ENCODE measurements around the gene DYNC1LI2.
"Not testable (repeated sequence)": the region's sequence is repeated elsewhere in the genome, so short reads cannot be mapped to it uniquely, and the experiment has no call there.

DYNC1LI2 gene

GRCh38 chr16:66751303-66751991, at the start of gene DYNC1LI2:
Gene DYNC1LI2 (minus strand): TSS chr16:66751609. CDS start chr16:66751591, 18 bp downstream.
- peak; percentile 74 for DNase-seq

- no peak for DNase-seq
Measured at GRCh38 chr16:66800856-66801255, 49.4 kb upstream of the DYNC1LI2 start.

GRCh38 chr16:66798161-66798560, 46.8 kb upstream of the DYNC1LI2 start:
- DNase-seq = no peak

GRCh38 chr16:66793984-66794383, 42.6 kb upstream of the DYNC1LI2 start:
- not testable (repeated sequence) for DNase-seq

- no peak for DNase-seq
Measured at GRCh38 chr16:66790130-66790733, 38.8 kb upstream of the DYNC1LI2 start.

DNA sequence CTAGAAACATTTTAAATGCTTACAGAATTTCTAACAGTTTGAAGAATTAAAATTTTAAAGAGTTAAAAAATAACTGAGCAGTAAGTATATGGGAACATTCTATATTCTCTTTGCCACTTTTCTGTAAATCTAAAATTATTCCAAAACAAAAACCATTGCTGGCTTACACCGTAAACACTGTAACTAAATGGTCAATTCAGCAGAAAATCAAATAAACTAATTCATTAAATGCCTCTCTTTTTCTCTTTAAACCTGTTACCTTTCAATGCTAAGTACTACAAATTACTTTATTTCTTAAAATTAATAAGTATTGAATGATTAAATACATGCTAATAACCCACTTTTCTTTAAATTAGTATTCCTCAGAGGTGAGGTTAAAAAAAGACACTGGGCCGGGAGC, 36.0 kb upstream of the DYNC1LI2 start:
- DNase-seq = no peak

GRCh38 chr16:66786551-66786950, 35.1 kb upstream of the DYNC1LI2 start:
- DNase-seq = no peak

DNA sequence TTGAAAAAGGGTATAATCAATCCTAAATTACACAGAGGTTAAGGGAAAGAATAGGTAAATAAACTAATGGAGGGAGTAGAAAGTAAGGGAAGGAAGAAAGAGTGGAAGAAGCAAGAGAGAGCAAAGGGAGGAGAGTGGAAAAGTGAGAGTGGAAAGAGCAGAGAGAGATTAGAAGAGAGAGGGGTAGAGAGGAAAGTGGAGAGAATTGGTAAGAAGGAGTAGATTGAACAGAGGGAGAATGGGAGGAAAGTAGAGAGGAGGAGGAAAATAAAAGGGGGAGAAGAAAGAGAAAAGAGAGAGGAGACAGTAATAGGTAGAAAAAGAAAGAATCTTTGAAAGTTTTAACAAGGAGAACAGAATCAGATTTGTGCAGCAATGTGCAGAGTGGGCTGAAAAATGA, 25.0 kb upstream of the DYNC1LI2 start:
- DNase-seq = no peak

DNA sequence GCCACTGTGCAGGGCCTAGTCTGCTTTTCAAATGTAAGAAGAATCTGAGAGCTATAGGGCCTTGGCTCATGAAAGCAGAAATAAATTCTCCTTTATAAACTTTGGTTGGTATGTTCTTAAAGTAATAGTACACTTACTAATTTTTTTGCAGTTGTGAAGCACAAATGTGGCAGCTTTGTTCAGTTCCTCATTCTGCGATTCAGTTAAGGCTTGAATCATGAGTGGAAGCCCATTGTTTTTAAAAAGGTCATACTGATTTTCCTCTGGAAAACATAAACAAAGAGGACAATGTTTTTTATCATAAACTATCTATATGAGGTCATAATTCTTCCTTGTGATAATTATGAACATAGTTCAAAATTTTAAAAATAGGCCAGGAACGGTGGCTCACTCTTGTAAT, 23.6 kb upstream of the DYNC1LI2 start:
- no peak for DNase-seq

- no peak for DNase-seq
Measured at GRCh38 chr16:66758086-66758485, 6.7 kb upstream of the DYNC1LI2 start.

DNA sequence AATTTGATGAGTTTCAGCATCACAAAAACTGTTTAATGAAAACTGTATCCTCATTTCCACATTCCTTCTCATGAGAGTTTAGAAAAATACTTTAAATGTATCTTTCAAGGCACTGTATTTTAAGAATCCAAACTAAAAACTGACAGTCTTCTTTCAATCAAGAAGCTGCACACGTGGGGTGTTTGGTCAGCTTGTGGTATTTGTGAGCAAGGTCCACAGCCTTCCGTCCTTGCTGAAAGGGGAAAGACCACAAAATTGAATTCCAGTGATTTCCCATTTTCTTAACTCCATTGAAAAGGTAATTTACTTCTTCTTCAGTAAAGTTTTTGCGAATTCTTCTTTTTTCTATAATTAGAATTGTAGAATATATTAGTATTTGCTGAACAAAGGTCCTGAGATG, 3.4 kb upstream of the DYNC1LI2 start:
- DNase-seq = no peak

- DNase-seq = no peak
Measured at GRCh38 chr16:66754211-66754610, 2.8 kb upstream of the DYNC1LI2 start.

DNA sequence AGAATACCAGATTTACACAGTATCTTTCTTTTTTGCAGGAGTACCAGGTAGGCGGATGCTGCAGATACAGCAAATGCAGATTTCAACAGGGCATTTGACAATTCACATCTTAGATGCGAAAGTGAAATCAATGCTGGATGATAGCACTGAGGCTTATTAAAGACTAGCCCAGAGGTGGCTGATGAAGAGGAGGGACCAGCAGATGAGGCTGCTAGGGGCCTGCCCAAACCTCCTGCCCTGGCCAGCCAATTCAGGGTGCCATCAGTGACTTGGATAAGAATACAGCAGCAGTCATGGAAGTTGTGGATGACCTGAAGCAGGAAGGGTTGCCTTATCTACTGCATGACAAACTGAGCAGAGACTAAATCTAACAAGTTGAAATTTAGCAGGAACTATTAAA, 1.5 kb upstream of the DYNC1LI2 start:
- no peak for DNase-seq

- DNase-seq = no peak
Measured at GRCh38 chr16:66752379-66752778, 970 bp upstream of the DYNC1LI2 start.

DNA sequence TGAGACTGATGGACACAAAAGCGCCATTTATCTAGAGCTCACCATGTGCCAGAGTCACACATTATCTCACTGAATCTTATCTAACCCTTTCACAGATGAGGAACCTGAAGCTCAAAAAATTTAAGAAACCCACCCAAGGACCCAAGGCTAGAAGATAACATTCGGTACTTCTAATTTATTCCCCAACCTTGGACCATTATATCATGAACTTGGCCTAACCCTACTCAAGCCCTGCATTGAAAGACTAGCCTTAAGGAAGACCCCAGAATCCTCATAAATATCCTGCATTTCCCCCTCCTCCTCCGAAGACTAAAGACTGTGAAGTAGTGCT, 548 bp upstream of the DYNC1LI2 start:
- no peak for DNase-seq

DNA sequence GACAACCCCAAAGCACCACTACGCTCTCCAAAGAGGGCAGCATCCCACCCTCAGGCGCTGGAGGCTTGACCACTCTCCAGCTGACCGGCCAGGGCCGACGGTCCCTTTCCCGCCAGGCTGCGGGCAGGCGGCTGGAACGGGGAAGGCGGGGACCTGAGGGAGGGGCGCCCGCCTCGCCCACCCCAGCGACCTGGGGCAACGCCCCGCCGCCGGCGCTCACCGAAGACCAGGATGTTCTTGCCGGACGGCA, 431 bp downstream of the DYNC1LI2 start:
- DNase-seq = no peak

- no peak for DNase-seq
Measured at GRCh38 chr16:66750279-66751052, 943 bp downstream of the DYNC1LI2 start.

- DNase-seq = no peak
Measured at GRCh38 chr16:66746682-66747081, 4.7 kb downstream of the DYNC1LI2 start.

DNA sequence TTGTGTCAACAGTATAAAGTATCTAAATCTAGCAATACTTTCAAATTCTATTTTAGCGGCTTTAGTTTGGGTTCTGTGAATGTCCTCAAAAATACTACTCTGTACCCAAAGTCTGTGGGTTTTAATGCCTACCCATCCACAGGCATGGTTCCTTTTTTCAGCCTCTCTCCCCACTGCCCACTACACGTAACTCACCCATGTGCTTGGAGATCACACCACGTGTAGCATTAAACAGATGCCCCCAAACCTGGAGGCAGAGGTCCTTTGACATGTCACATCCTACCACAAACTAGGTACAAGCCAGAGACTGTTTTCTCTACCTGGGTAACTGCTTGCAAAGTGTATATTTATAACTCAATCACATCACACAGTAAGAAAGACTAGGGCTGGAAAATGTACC, 5.4 kb downstream of the DYNC1LI2 start:
- DNase-seq = no peak

GRCh38 chr16:66741950-66742808, 9.2 kb downstream of the DYNC1LI2 start:
- no peak for DNase-seq

DNA sequence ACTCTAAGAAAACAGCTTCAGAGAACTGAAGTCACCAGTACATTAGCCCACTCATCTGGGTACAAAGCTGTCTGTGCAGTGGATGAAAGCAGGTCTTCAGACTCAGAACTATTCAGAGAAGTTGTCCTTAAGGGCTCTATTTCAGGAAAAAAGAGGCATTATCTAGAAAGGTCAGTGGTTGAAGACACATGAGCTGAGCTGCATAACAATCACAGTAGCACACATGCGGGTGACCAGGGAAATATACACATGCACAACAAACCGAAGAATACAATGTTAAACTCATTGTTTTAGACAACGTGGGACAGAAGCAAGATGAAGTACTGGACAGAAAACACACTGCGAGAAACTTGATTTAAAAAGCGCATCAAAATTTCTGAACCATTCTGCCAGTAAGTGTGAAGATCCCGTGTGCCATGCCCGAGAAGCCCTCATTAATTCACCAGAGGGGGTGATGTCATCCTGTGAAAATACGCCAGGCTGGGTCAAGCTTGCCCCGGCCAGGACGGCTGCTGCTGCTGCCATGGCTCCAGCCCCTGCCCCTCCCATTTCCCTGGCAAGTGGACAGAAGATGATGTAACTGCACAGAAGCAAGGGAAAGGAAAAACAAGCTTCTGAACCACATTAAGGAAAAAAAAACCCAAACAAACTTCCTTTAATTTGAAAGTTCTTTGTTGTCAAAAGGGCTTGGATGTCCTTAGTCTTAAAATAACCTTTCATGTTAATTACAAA, 10.1 kb downstream of the DYNC1LI2 start:
- DNase-seq = no peak

DNA sequence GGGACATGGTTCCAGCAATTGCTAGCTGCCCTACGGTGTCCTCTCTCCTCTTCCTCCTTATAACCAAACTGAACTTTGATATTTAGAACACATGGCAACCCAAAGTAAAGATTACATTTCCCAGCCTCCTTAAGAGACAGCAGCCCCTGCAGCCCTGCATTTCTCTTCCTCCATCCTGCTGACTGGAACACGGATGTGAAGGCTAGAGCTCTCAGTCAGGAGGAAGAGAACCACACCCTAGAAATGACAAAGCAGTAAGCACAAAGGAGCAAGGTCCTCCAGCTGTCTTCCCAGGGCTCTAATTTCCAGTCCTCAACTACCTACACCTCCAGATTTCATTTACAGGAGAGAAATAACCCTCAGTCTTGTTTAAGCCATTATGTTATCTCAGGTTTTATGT, 10.9 kb downstream of the DYNC1LI2 start:
- DNase-seq = no peak

- peak; percentile 62 for DNase-seq
Measured at GRCh38 chr16:66740010-66740409, 11.4 kb downstream of the DYNC1LI2 start.
